ENCODE measurements around the gene DPYSL4. TPM values are rescaled to one million over a fixed set of nuclear protein-coding genes. Genes with fewer than 3 reads are reported as not detected.

Gene DPYSL4
- under 1 TPM in 1 of 2 donors, not detected in 1; 0.28 TPM for total RNA-seq

DNA sequence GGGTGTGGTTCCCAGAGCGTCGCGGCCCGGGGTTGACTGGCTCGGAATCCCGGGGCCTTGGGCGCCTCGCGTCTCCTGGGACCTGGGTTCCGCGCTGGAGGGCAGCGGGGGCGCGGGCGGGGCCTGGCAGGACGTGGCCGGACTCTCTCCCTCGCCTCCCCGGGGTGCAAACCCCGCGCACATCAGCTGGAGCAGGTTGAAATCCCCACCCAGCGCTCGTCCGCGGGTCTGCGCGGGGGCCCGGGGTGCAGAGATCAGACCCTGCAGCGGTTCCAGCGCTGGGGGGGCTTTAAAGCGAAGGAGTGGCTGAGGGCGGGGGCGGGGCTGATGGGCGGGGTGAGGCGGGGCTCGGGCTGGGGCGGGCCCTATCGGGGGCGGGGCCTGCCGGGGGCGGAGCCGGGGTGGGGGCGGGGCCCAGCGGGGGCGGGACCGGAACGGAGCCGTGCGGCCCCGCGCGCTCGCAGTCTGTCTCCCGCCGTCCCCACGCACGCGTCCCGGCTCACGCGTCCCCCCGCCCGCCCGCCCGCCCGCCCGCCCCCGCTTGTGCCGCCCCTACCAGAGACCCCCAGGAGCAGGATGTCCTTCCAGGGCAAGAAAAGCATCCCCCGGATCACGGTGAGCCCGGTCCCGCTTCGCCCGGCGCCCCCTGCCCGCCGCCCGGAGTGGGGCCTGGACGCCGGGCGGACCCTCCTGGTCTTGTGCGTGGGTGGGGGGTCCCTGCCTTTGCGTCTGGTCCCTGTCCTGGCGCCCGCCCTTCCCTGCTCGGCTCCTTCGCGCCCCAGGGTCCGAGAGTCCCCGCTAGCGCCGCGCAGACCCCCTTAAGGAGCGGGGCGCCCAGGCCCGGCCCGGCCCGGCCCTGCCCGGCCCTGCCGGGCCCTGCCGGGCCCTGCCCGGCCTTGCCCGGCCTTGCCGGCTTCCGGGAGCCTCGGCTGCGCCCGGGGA lies at the start of gene DPYSL4:
Gene DPYSL4, plus strand, starts transcription at position 461 of the 942 bp plus-strand sequence. Its CDS starts 116 bp downstream, at position 577.
- Histone ChIP-seq H3K36me3 (no peaks in the 10 kb centered on the region), H3K27ac (no peak within 1 kb of the TSS), H3K4me3 (peak within 1 kb of the TSS; percentile 64), H3K4me1 (ENCODE audit: control insufficient read depth in 1 of 2, low read depth in 2 of 2) (peaks cover 7 to 23% of the 10 kb centered on the region in 2 donors), H3K9me3 (no peaks in the 10 kb centered on the region), H3K27me3 (replicated peaks; ENCODE audit: insufficient read depth) (peaks cover 13% of the 10 kb centered on the region)
- ATAC-seq (ENCODE audit: insufficient number of reproducible peaks, low FRiP score, low read depth), result no peak
- TF ChIP-seq, protein P1, sequence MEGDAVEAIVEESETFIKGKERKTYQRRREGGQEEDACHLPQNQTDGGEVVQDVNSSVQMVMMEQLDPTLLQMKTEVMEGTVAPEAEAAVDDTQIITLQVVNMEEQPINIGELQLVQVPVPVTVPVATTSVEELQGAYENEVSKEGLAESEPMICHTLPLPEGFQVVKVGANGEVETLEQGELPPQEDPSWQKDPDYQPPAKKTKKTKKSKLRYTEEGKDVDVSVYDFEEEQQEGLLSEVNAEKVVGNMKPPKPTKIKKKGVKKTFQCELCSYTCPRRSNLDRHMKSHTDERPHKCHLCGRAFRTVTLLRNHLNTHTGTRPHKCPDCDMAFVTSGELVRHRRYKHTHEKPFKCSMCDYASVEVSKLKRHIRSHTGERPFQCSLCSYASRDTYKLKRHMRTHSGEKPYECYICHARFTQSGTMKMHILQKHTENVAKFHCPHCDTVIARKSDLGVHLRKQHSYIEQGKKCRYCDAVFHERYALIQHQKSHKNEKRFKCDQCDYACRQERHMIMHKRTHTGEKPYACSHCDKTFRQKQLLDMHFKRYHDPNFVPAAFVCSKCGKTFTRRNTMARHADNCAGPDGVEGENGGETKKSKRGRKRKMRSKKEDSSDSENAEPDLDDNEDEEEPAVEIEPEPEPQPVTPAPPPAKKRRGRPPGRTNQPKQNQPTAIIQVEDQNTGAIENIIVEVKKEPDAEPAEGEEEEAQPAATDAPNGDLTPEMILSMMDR (IDR thresholded peaks at IDR 0.05), result no peak
- no peak for DNase-seq (ENCODE audit: low spot score)

GRCh38 chr10:132137111-132138072 lies 49.4 kb upstream of the DPYSL4 start:
- H3K36me3 ChIP-seq, result no peaks in the 10 kb centered on the region
- H3K27ac ChIP-seq, result no peak overlapping the region
- TF ChIP-seq, protein P1 (IDR thresholded peaks at IDR 0.05), result no peak
- ATAC-seq (ENCODE audit: insufficient number of reproducible peaks, low FRiP score, low read depth) (no peak), DNase-seq (ENCODE audit: low spot score) (no peak)
- no peak overlapping the region for H3K4me3 ChIP-seq
- no peaks in the 10 kb centered on the region for H3K4me1 ChIP-seq (ENCODE audit: control insufficient read depth in 1 of 2, low read depth in 2 of 2)
- no peaks in the 10 kb centered on the region for H3K9me3 ChIP-seq
- H3K27me3 ChIP-seq (replicated peaks; ENCODE audit: insufficient read depth), result no peaks in the 10 kb centered on the region

GRCh38 chr10:132138133-132138532 lies 48.6 kb upstream of the DPYSL4 start:
- DNase-seq (ENCODE audit: low spot score) (no peak), ATAC-seq (ENCODE audit: insufficient number of reproducible peaks, low FRiP score, low read depth) (no peak)
- Histone ChIP-seq H3K27me3 (replicated peaks; ENCODE audit: insufficient read depth) (no peaks in the 10 kb centered on the region), H3K9me3 (no peaks in the 10 kb centered on the region), H3K4me3 (no peak overlapping the region), H3K4me1 (ENCODE audit: control insufficient read depth in 1 of 2, low read depth in 2 of 2) (no peaks in the 10 kb centered on the region), H3K27ac (no peak overlapping the region), H3K36me3 (no peaks in the 10 kb centered on the region)
- TF ChIP-seq, protein P1 (IDR thresholded peaks at IDR 0.05), result no peak

DNA sequence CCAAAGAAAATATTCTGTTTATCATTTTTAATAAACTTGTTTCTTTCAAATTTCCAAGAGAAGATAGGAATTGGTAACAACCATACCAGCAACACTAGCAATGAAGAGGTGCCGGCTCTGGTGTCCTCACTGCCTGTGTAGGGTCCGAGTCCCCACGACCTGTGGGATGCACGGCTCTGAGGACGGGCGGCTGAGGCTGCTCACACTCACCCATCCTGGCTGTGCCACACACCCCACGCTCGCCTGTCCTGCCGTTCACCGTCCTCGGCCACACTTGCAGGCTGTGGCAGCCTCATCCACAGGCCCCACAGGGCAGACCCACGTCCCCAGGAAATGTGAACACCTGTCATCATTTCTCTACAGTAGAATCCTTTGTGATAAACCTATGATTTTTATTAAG lies 48.2 kb upstream of the DPYSL4 start:
- no peaks in the 10 kb centered on the region for H3K9me3 ChIP-seq
- H3K36me3 ChIP-seq, result no peaks in the 10 kb centered on the region
- no peak overlapping the region for H3K4me3 ChIP-seq
- no peak for ATAC-seq (ENCODE audit: insufficient number of reproducible peaks, low FRiP score, low read depth)
- TF ChIP-seq, protein P1 (IDR thresholded peaks at IDR 0.05), result no peak
- H3K27me3 ChIP-seq (replicated peaks; ENCODE audit: insufficient read depth), result no peaks in the 10 kb centered on the region
- H3K27ac ChIP-seq, result no peak overlapping the region
- no peak for DNase-seq (ENCODE audit: low spot score)
- no peaks in the 10 kb centered on the region for H3K4me1 ChIP-seq (ENCODE audit: control insufficient read depth in 1 of 2, low read depth in 2 of 2)

DNA sequence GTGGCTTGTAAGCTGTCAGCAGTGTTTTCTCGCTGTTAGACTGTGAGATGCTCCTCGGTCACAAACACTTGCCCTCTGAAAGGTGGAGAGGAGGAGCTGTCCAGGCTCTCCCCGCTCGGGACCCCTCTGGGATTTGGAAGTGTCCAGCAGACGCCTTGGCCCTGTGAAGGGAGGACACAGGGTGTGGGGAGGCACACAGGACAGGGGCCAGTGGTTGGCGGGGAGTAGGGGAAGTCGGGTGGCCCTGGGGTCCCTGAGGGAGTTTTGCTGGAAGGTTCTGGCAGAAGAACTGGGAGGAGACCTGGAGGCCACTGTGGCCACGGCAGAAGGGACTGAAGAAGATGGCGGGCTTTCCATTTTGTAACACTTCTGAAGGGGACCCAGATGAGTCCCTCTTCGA lies 47.2 kb upstream of the DPYSL4 start:
- ATAC-seq (ENCODE audit: insufficient number of reproducible peaks, low FRiP score, low read depth) (no peak), DNase-seq (ENCODE audit: low spot score) (no peak)
- H3K36me3 ChIP-seq, result no peaks in the 10 kb centered on the region
- H3K27ac ChIP-seq, result no peak overlapping the region
- no peaks in the 10 kb centered on the region for H3K27me3 ChIP-seq (replicated peaks; ENCODE audit: insufficient read depth)
- H3K4me3 ChIP-seq, result no peak overlapping the region
- TF ChIP-seq, protein P1 (IDR thresholded peaks at IDR 0.05), result no peak
- no peaks in the 10 kb centered on the region for H3K4me1 ChIP-seq (ENCODE audit: control insufficient read depth in 1 of 2, low read depth in 2 of 2)
- no peaks in the 10 kb centered on the region for H3K9me3 ChIP-seq
